ENCODE measurements around the gene SIDT2.

Gene SIDT2

DNA sequence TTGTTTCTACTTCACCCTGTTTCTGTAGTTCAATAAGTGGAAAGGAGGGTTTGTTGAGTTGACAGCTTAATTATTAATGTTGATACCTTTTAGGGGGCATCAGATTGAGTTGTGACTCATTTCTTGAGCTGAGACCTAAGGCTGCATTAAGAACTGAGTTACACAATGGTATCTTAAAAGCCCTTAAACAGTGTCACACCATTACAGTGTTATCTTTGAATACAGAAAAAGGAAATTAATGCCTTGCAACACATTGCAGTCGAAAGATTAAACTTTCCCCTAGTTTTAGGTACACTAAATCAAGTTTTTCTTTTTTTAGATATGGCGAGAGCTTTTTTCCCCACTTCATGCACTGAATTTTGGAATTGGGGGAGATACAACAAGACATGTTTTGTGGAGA is 17.7 kb upstream of the SIDT2 start:
- no peak for TF ChIP-seq CTCF (IDR thresholded peaks at IDR 0.05; ENCODE audit: low read depth, low read length, missing control alignments)
- H3K4me3 ChIP-seq (ENCODE audit: low read depth, low read length) = no peak overlapping the region
- DNase-seq (ENCODE audit: low read depth) = no peak

GRCh38 chr11:117166491-117166890 is 12.1 kb upstream of the SIDT2 start:
- DNase-seq (ENCODE audit: low read depth) = no peak
- no peak overlapping the region for H3K4me3 ChIP-seq (ENCODE audit: low read depth, low read length)
- TF ChIP-seq CTCF (IDR thresholded peaks at IDR 0.05; ENCODE audit: low read depth, low read length, missing control alignments) = no peak

DNA sequence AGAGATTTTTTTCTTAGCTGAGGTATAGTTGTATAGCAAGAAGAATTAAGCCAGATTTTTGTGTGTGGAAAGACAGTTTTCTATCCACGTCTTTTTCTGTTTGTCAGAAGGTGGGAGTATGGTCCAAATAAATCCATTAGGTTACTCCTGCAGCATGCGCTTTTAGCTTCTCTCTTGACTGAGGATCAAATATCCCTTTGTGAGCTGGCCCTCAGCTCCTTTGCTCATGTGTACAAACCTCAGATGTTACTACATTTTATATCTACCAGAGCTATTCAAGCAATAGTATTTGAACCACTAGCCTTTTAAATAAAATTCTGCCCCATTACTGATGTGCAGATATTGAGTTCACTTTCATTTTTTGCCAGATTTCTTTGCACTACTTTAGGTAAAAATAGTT is 8.8 kb upstream of the SIDT2 start:
- no peak for DNase-seq (ENCODE audit: low read depth)
- H3K4me3 ChIP-seq (ENCODE audit: low read depth, low read length) = no peak overlapping the region
- no peak for TF ChIP-seq CTCF (IDR thresholded peaks at IDR 0.05; ENCODE audit: low read depth, low read length, missing control alignments)

DNA sequence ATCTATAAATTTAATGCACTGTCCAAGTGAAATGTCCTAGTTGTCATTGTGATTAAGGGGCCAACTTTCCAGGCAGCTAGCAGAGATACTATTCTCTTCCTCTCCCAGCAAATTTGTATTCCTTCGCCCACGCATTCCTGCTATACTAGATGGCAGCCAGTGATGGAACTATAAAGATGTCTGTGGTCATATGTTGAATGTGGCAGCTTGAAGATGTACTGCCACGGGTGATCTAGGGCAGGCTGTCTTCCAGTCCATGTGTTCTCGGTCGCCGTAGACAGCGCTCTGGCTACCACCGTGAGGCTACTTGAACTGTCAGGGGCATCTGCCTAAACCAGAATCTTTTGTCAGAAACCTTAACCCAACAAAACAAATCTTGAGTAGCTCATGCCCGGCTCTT is 8.3 kb upstream of the SIDT2 start:
- DNase-seq (ENCODE audit: low read depth) = no peak
- no peak overlapping the region for H3K4me3 ChIP-seq (ENCODE audit: low read depth, low read length)
- no peak for TF ChIP-seq CTCF (IDR thresholded peaks at IDR 0.05; ENCODE audit: low read depth, low read length, missing control alignments)

- no peak for TF ChIP-seq CTCF (IDR thresholded peaks at IDR 0.05; ENCODE audit: low read depth, low read length, missing control alignments)
- DNase-seq (ENCODE audit: low read depth) = no peak
- H3K4me3 ChIP-seq (ENCODE audit: low read depth, low read length) = no peak overlapping the region
Observed at GRCh38 chr11:117171007-117171403, 7.5 kb upstream of the SIDT2 start.

- no peak overlapping the region for H3K4me3 ChIP-seq (ENCODE audit: low read depth, low read length)
- no peak for DNase-seq (ENCODE audit: low read depth)
- no peak for TF ChIP-seq CTCF (IDR thresholded peaks at IDR 0.05; ENCODE audit: low read depth, low read length, missing control alignments)
Observed at GRCh38 chr11:117171404-117172061, 7.0 kb upstream of the SIDT2 start.

DNA sequence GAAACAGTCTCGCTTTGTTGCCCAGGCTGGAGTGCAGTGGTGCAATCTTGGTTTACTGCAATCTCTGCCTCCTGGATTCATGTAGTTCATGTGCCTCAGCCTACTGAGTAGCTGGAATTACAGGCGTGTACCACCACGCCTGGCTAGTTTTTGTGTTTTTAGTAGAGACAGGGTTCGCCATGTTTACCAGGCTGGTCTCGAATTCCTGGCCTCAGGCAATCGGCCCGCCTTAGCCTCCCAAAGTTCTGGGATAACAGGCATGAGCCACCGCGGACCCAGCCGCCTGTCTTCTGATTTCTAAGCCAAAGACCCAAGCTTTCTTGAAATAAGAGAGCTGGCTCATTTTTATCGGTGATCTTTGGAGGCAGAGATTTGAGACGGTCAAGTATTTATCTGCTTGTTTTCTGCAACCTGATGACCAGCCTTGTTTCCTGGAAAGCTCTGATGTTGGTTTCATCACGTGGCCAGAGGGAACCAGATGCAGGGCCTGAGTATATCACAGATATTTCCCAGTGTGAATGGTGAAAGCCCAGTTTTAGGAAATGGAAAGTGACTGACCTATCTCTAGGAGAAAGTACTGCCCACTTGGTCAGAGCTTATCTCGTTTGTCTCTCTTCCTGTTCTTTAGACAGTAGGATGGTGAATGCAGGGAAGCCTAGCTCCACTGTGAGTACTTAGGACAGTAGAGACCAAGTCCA is 5.7 kb upstream of the SIDT2 start:
- TF ChIP-seq CTCF (IDR thresholded peaks at IDR 0.05; ENCODE audit: low read depth, low read length, missing control alignments) = no peak
- H3K4me3 ChIP-seq (ENCODE audit: low read depth, low read length) = no peak overlapping the region
- no peak for DNase-seq (ENCODE audit: low read depth)
